H9 (cell line): ENCODE results near the gene CCR7. TPM values are rescaled to one million over a fixed set of nuclear protein-coding genes. Genes with fewer than 3 reads are reported as not detected.

Source experiments
- DNase-seq: peaks from one replicate; pipeline ENCODE4 v3.0.0-alpha.2; 2017
- H2AFZ ChIP-seq: one replicate; pipeline ENCODE4 v1.6.1; 2013; ENCODE audit warnings: mild to moderate bottlenecking, low read length, control low read depth, moderate library complexity
- H2AK5ac ChIP-seq: 2 replicates; pipeline ENCODE4 v1.6.1; 2013; ENCODE audit warnings: low read length, control low read depth, mixed read lengths; ENCODE audit not compliant: insufficient read length
- H2BK120ac ChIP-seq: one replicate; pipeline ENCODE4 v1.6.1; 2013; ENCODE audit warnings: low read depth, mild to moderate bottlenecking, low read length, control low read depth, inconsistent platforms; ENCODE audit not compliant: poor library complexity, severe bottlenecking
- H2BK12ac ChIP-seq: 2 replicates; pipeline ENCODE4 v1.6.1; 2013; ENCODE audit warnings: low read length, control low read depth, mixed read lengths, low read depth; ENCODE audit not compliant: insufficient read length
- H2BK15ac ChIP-seq: 2 replicates; pipeline ENCODE4 v1.6.1; 2013; ENCODE audit warnings: low read depth, low read length, control low read depth
- H2BK20ac ChIP-seq: one replicate; pipeline ENCODE4 v1.6.1; 2013; ENCODE audit warnings: low read depth, mild to moderate bottlenecking, low read length, control low read depth, inconsistent platforms; ENCODE audit not compliant: poor library complexity, severe bottlenecking
- H2BK5ac ChIP-seq: 2 replicates; pipeline ENCODE4 v1.6.1; 2013; ENCODE audit warnings: low read length, control low read depth, mixed read lengths; ENCODE audit not compliant: insufficient read length
- H3K14ac ChIP-seq: 2 replicates; pipeline ENCODE4 v1.6.1; 2013; ENCODE audit warnings: low read length, control low read depth; ENCODE audit not compliant: insufficient read depth
- H3K18ac ChIP-seq: 2 replicates; pipeline ENCODE4 v1.6.1; 2013; ENCODE audit warnings: low read depth, mild to moderate bottlenecking, mixed read lengths, low read length, control low read depth; ENCODE audit not compliant: insufficient read length
- H3K23ac ChIP-seq: 2 replicates; pipeline ENCODE4 v1.6.1; 2013; ENCODE audit warnings: low read length, control low read depth, mixed read lengths, low read depth; ENCODE audit not compliant: insufficient read length
- H3K23me2 ChIP-seq: 2 replicates; pipeline ENCODE4 v1.6.1; 2013; ENCODE audit warnings: low read depth, mild to moderate bottlenecking, mixed read lengths, low read length, control low read depth; ENCODE audit not compliant: insufficient read length, poor library complexity, severe bottlenecking
- H3K27ac ChIP-seq: 2 replicates; pipeline ENCODE4 v1.5.1; 2013; ENCODE audit warnings: low read length, control low read depth, mixed read lengths, low read depth; ENCODE audit not compliant: insufficient read length
- H3K27me3 ChIP-seq: 2 replicates; pipeline ENCODE4 v1.6.1; 2013; ENCODE audit warnings: low read length, control low read depth, inconsistent platforms; ENCODE audit not compliant: insufficient read depth
- H3K4ac ChIP-seq: 2 replicates; pipeline ENCODE4 v1.6.1; 2013; ENCODE audit warnings: low read depth, mild to moderate bottlenecking, control low read depth, inconsistent platforms, low read length, moderate library complexity
- H3K4me1 ChIP-seq: 2 replicates; pipeline ENCODE4 v1.6.1; 2013; ENCODE audit warnings: low read length, control low read depth, inconsistent platforms; ENCODE audit not compliant: insufficient read depth
- H3K4me2 ChIP-seq: 2 replicates; pipeline ENCODE4 v1.6.1; 2013; ENCODE audit warnings: low read length, control low read depth, mixed read lengths; ENCODE audit not compliant: insufficient read length, insufficient read depth
- H3K56ac ChIP-seq: 2 replicates; pipeline ENCODE4 v1.6.1; 2013; ENCODE audit warnings: low read depth, mild to moderate bottlenecking, mixed read lengths, low read length, control low read depth; ENCODE audit not compliant: insufficient read length
- H3K79me1 ChIP-seq: 2 replicates; pipeline ENCODE4 v1.6.1; 2013; ENCODE audit warnings: low read depth, mild to moderate bottlenecking, moderate library complexity, low read length, control low read depth, inconsistent platforms; ENCODE audit not compliant: insufficient read depth, poor library complexity, severe bottlenecking
- H3K79me2 ChIP-seq: 2 replicates; pipeline ENCODE4 v1.6.1; 2013; ENCODE audit warnings: low read length, control low read depth, inconsistent platforms; ENCODE audit not compliant: insufficient read depth
- H3K9ac ChIP-seq: 2 replicates; pipeline ENCODE4 v1.6.1; 2013; ENCODE audit warnings: low read length, control low read depth, mixed read lengths; ENCODE audit not compliant: insufficient read length; ENCODE audit errors: extremely low read depth
- H3K9me3 ChIP-seq: one replicate; pipeline ENCODE4 v1.6.1; 2013; ENCODE audit warnings: low read depth, low read length, inconsistent platforms; ENCODE audit not compliant: control insufficient read depth
- H3T11ph ChIP-seq: one replicate; pipeline ENCODE4 v1.6.1; 2013; ENCODE audit warnings: mild to moderate bottlenecking, low read length, control low read depth, inconsistent platforms
- H4K20me1 ChIP-seq: one replicate; pipeline ENCODE4 v1.6.1; 2013; ENCODE audit not compliant: control insufficient read depth, insufficient read length, insufficient read depth
- H4K5ac ChIP-seq: 2 replicates; pipeline ENCODE4 v1.6.1; 2013; ENCODE audit warnings: low read depth, mild to moderate bottlenecking, mixed read lengths, low read length, control low read depth; ENCODE audit not compliant: insufficient read length
- H4K8ac ChIP-seq: replicated peaks from 2 replicates; pipeline ENCODE4 v1.6.1; 2013; ENCODE audit warnings: low read length, control low read depth, mixed read lengths, low read depth; ENCODE audit not compliant: insufficient read length
- H4K91ac ChIP-seq: 2 replicates; pipeline ENCODE4 v1.6.1; 2013; ENCODE audit warnings: low read depth, mild to moderate bottlenecking, moderate library complexity, mixed read lengths, low read length, control low read depth; ENCODE audit not compliant: insufficient read length
- H3K27ac Mint-ChIP-seq, 3 experiments: 2 replicates in 2 of 3; 3 replicates in 1 of 3; pipeline ENCODE4 v1.8.0; 2020 to 2021; ENCODE audit warnings: mixed read lengths in 3 of 3, mild to moderate bottlenecking in 1 of 3, moderate library complexity in 1 of 3
- H3K27me3 Mint-ChIP-seq: 2 replicates; pipeline ENCODE4 v1.8.0; 2021; ENCODE audit warnings: low read depth, mild to moderate bottlenecking, moderate library complexity, mixed read lengths
- H3K36me3 Mint-ChIP-seq, 3 experiments: 2 replicates in 2 of 3; 3 replicates in 1 of 3; pipeline ENCODE4 v1.8.0; 2020 to 2021; ENCODE audit warnings: low read depth in 3 of 3, mixed read lengths in 3 of 3; ENCODE audit not compliant: insufficient read depth in 1 of 3
- H3K4me1 Mint-ChIP-seq, 2 experiments: 2 replicates each; pipeline ENCODE4 v1.8.0; 2020; ENCODE audit warnings: mixed read lengths in 2 of 2
- H3K4me3 Mint-ChIP-seq, 2 experiments: 2 replicates in 1 of 2; 3 replicates in 1 of 2; pipeline ENCODE4 v1.8.0; 2020 to 2021; ENCODE audit warnings: mild to moderate bottlenecking in 2 of 2, mixed read lengths in 2 of 2, moderate library complexity in 1 of 2
- H3K9me3 Mint-ChIP-seq, 2 experiments: 2 replicates in 1 of 2; 3 replicates in 1 of 2; pipeline ENCODE4 v1.8.0; 2020; ENCODE audit warnings: mild to moderate bottlenecking in 2 of 2, mixed read lengths in 2 of 2, moderate library complexity in 1 of 2
- WGBS: extraction: QIAGEN DNeasy Blood & Tissue Kit; methylation state at CpG from one replicate; pipeline ENCODE4 v1.1.7; 2013; ENCODE audit warnings: missing lambda C conversion rate, low lambda C conversion rate, mixed read lengths; ENCODE audit not compliant: insufficient read length; ENCODE audit errors: extremely low coverage; 5-methylcytosine and 5-hydroxymethylcytosine counted together
- total RNA-seq: library from RNA; stranded (reverse); gene quantifications from 2 replicates; pipeline ENCODE4 v1.2.1, GENCODE V29; 2021
- TF ChIP-seq, protein P1 (sequence below): fragments of 200-600 bp; sonication (generic); conservative IDR thresholded peaks from 3 replicates; pipeline ENCODE4 v1.8.0; 2021; ENCODE audit warnings: antibody characterized with exemption, mild to moderate bottlenecking

CCR7 gene
- total RNA-seq, 1 experiment from 2014 or later: 0.31 TPM

DNA sequence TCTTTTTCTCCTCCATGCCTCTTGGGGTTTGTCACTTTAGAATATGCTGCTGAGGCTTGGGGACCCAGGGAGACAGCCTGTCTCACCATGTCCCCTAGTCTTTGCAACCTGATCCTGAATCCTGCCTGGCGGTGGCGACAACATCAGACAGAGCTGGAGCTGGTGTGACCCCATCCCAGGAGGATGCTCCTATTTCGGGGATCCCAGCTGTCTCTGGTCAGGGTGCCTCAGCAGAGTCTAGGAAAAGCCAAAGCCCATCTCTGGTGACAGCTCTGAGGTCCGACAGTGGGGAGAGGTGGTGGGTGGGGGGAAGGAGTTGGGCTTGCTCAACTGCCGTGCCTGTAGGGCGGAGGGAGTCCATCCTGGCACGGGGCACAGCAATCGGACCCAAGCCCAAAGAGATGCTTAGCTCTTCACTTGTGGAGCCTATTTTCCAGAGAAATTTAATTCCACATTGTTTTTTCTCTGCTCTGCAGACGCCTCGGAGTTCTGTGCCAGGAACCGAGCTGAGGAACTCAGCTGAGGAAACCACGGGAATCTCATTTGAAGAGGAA lies 53.5 kb downstream of the CCR7 start:
- Mint-ChIP-seq H3K27ac (no peak overlapping the region), H3K36me3 (no peaks in the 10 kb centered on the region; a peak in 1 of 7 replicates), H3K4me1 (peaks cover 22 to 23% of the 10 kb centered on the region in 2 experiments)

More for the DNA sequence above, 53.5 kb downstream of the CCR7 start:
- no peak overlapping the region for H3K4me2 ChIP-seq
- no peak overlapping the region for H3K14ac ChIP-seq
- no peaks in the 10 kb centered on the region for H3K79me1 ChIP-seq
- H4K91ac ChIP-seq: no peak overlapping the region
- H3K23ac ChIP-seq: no peak overlapping the region
- Mint-ChIP-seq H3K27me3 (peaks cover 15% of the 10 kb centered on the region), H3K9me3 (no peaks in the 10 kb centered on the region), H3K4me3 (no peak overlapping the region; a peak in 1 of 5 replicates)
- no peak overlapping the region for H3K18ac ChIP-seq
- no peak overlapping the region for H3K27ac ChIP-seq
- no peak overlapping the region for H2BK12ac ChIP-seq
- H3K4me1 ChIP-seq: no peaks in the 10 kb centered on the region
- H2AK5ac ChIP-seq: no peak overlapping the region
- no peak overlapping the region for H2AFZ ChIP-seq
- no peaks in the 10 kb centered on the region for H3K27me3 ChIP-seq
- H3K9ac ChIP-seq: no peak overlapping the region
- TF ChIP-seq, protein P1, sequence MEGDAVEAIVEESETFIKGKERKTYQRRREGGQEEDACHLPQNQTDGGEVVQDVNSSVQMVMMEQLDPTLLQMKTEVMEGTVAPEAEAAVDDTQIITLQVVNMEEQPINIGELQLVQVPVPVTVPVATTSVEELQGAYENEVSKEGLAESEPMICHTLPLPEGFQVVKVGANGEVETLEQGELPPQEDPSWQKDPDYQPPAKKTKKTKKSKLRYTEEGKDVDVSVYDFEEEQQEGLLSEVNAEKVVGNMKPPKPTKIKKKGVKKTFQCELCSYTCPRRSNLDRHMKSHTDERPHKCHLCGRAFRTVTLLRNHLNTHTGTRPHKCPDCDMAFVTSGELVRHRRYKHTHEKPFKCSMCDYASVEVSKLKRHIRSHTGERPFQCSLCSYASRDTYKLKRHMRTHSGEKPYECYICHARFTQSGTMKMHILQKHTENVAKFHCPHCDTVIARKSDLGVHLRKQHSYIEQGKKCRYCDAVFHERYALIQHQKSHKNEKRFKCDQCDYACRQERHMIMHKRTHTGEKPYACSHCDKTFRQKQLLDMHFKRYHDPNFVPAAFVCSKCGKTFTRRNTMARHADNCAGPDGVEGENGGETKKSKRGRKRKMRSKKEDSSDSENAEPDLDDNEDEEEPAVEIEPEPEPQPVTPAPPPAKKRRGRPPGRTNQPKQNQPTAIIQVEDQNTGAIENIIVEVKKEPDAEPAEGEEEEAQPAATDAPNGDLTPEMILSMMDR: no peak
- H2BK15ac ChIP-seq: no peak overlapping the region
- H3K9me3 ChIP-seq: no peaks in the 10 kb centered on the region
- H3T11ph ChIP-seq: no peak overlapping the region
- no peaks in the 10 kb centered on the region for H4K20me1 ChIP-seq
- WGBS: no CpG with 5 or more reads among the region's 12 CpGs
- no peak overlapping the region for H4K5ac ChIP-seq
- no peaks in the 10 kb centered on the region for H3K23me2 ChIP-seq
- no peak overlapping the region for H2BK120ac ChIP-seq
- no peak overlapping the region for H3K56ac ChIP-seq
- no peak overlapping the region for H2BK20ac ChIP-seq
- no peak overlapping the region for H4K8ac ChIP-seq
- H3K4ac ChIP-seq: no peak overlapping the region
- H3K79me2 ChIP-seq: no peaks in the 10 kb centered on the region
- H2BK5ac ChIP-seq: no peak overlapping the region
- DNase-seq: no peak
